ENCODE results near the gene ZNF503. TPM values are rescaled to one million over a fixed set of nuclear protein-coding genes. Genes with fewer than 3 reads are reported as not detected.

The ZNF503 gene
- total RNA-seq, 1 donor from 2014 or later = 8.9 TPM

DNA sequence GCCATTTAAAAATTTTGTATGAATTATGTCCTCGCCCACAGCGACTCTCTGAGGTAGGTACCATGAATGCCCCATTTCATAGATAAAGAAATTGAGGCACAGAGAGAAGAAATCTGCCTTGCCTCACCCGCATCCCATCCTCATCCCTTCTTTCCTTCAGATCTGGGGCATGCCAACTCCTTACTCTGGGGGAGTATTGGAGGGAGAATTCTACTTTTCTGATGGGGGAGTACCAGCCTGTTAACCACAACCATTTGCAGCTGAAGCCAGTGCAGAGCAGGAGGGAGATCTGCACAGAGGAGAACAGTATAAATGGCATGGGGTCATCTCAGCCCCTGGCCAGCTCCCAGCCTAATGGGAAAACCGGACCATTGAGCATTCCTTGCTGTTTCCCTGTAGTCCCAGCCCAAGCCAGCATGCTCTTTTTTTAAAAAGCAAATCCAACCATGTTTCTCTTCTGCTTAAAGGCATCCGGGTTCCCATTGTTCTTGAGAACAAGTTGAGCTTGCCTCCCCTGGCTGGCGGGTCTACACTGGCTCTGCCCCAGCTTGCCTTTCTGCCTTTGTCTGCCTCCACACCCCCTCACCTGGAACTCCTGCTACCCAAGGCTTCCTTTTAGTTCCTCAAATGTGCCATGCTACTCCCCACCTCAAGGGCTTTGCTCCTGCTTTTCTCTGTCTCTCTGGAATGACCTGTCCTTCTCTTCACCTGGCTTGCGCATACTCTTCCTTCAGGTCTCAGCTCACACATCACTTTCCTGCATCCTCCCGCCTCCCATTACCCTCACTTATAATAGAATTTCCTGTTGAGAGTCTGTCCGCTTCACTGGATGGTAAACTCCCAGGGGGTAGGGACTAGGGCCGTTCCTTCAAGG lies 8.8 kb upstream of the ZNF503 start:
- H3K4me3 Mint-ChIP-seq (ENCODE audit: unreplicated experiment) = peak overlapping the region; percentile 81
- H3K27me3 Mint-ChIP-seq (ENCODE audit: unreplicated experiment) = peaks cover 20% of the 10 kb centered on the region
- no peak for DNase-seq (ENCODE audit: low spot score)
- TF ChIP-seq, protein P1, sequence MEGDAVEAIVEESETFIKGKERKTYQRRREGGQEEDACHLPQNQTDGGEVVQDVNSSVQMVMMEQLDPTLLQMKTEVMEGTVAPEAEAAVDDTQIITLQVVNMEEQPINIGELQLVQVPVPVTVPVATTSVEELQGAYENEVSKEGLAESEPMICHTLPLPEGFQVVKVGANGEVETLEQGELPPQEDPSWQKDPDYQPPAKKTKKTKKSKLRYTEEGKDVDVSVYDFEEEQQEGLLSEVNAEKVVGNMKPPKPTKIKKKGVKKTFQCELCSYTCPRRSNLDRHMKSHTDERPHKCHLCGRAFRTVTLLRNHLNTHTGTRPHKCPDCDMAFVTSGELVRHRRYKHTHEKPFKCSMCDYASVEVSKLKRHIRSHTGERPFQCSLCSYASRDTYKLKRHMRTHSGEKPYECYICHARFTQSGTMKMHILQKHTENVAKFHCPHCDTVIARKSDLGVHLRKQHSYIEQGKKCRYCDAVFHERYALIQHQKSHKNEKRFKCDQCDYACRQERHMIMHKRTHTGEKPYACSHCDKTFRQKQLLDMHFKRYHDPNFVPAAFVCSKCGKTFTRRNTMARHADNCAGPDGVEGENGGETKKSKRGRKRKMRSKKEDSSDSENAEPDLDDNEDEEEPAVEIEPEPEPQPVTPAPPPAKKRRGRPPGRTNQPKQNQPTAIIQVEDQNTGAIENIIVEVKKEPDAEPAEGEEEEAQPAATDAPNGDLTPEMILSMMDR (IDR thresholded peaks at IDR 0.05; ENCODE audit: unreplicated experiment) = no peak
- H3K27ac Mint-ChIP-seq (ENCODE audit: unreplicated experiment) = no peak overlapping the region
- no peaks in the 10 kb centered on the region for H3K9me3 Mint-ChIP-seq (ENCODE audit: unreplicated experiment)
- no peaks in the 10 kb centered on the region for H3K36me3 Mint-ChIP-seq (ENCODE audit: low read depth, unreplicated experiment)
- peaks cover 29% of the 10 kb centered on the region for H3K4me1 Mint-ChIP-seq (ENCODE audit: unreplicated experiment)

DNA sequence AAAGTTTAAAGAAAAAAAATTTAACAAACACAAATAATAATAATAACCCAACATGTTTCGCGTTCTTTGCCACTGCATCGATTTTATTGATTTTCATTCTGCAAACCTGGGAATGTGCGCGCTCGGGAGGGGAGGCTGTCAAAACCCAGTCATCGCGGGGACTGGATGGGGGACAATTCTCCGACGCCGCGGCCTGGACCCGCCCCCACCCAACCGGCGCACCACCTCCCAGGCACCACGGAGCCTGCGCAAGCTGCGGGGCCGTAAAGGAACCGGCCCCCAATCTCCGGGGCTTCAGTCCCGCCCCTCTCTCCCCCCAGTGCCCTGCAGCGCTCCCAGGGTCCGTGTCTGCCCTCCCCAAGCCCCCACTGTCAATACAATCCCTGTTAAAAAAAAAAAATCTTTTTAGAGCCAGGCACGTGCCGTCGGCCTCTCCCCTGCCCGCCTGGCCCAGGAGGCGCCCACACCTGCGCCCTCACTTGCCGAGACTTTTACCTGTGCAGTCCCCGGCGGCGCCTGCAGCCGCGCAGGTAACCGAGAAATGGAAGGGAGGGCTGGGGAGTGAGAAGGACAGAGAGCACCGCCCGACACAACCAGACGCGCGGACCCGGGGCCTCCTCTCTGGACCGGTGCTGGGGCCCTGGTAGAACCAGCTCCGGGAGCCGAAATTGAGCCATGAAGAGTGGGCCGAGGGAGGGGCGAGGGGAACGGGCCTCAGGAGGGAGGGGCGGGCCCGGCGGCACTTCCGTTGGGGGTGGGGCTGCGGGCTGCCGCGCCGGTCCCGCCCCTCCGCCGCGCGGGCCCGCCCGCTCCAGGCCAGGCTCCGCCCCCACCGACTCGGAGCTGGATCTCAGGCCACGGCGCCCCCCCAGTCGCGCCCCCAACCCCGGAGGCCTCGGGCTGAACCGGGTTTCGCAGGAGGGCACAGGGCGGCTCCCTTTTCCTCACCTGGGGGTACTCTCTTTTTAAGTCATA lies 7.6 kb upstream of the ZNF503 start:
- H3K9me3 Mint-ChIP-seq (ENCODE audit: unreplicated experiment) = no peaks in the 10 kb centered on the region
- no peaks in the 10 kb centered on the region for H3K36me3 Mint-ChIP-seq (ENCODE audit: low read depth, unreplicated experiment)
- DNase-seq (ENCODE audit: low spot score) = peak; percentile 70
- peak overlapping the region; percentile 89 for H3K4me3 Mint-ChIP-seq (ENCODE audit: unreplicated experiment)
- peaks cover 18% of the 10 kb centered on the region for H3K27me3 Mint-ChIP-seq (ENCODE audit: unreplicated experiment)
- H3K27ac Mint-ChIP-seq (ENCODE audit: unreplicated experiment) = no peak overlapping the region
- TF ChIP-seq, protein P1 (IDR thresholded peaks at IDR 0.05; ENCODE audit: unreplicated experiment) = no peak
- H3K4me1 Mint-ChIP-seq (ENCODE audit: unreplicated experiment) = peaks cover 29% of the 10 kb centered on the region

DNA sequence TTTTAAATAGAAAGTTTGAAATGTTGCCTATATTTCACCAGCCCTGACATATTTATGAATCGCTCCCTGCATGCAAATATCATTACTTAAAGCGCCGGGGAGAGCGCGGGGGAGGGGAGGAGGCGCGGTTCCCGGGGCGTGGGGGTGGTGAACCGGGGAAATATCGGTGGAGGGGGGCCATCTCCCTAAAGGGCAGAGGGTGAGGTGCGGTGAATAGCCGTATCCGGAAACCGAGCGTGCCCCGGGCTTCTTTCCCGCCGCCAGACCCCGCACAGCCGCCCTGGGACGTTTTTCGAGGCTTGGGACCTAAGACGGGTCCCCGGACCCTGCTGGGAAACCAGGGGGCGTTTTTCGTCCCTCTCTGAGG lies 6.9 kb upstream of the ZNF503 start:
- H3K27ac Mint-ChIP-seq (ENCODE audit: unreplicated experiment) = no peak overlapping the region
- DNase-seq (ENCODE audit: low spot score) = no peak
- H3K9me3 Mint-ChIP-seq (ENCODE audit: unreplicated experiment) = no peaks in the 10 kb centered on the region

DNA sequence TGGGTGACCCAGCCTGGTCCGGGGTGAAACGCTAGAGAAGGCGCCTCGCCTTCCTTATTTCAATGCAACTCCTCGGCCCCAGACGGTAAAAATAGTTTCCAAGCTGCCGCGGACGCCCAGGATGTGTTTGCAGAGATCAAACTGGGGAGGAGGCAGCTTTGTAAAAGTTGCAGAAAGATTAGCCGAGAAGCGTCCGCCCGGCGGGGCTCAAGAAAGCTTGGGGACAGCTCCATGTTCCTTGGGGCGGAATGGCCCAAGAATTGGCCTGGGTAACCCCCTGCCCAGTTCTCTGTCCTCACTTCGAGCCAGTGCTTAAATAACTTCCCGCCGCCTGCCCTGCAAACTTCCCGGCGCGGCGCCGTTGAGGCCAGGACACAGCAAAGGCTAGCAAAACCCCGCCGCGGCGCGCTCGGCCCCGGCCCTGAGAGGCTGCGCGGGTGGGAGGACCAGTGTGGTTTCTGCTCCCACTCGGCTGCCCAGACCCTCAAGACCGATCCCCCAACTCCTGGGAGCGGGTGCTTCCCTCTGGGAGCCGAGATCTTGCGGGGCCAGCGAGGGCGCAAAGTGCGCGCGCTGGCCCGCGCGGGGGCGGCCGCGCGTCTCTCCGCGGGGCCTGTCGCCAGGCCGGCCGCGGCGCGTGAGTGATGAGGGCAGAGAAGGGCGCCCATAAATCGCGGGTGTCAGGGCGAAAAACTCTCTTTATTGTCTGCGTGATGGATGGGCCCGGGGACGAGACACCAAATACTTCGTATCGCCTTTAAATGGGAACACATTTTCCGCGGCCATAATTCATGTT lies 6.3 kb upstream of the ZNF503 start:
- Mint-ChIP-seq H3K9me3 (ENCODE audit: unreplicated experiment) (no peaks in the 10 kb centered on the region), H3K36me3 (ENCODE audit: low read depth, unreplicated experiment) (no peaks in the 10 kb centered on the region), H3K4me1 (ENCODE audit: unreplicated experiment) (peaks cover 37% of the 10 kb centered on the region), H3K27me3 (ENCODE audit: unreplicated experiment) (peaks cover 20% of the 10 kb centered on the region), H3K27ac (ENCODE audit: unreplicated experiment) (no peak overlapping the region), H3K4me3 (ENCODE audit: unreplicated experiment) (peak overlapping the region; percentile 89)
- TF ChIP-seq, protein P1 (IDR thresholded peaks at IDR 0.05; ENCODE audit: unreplicated experiment) = no peak
- peak; percentile 65 for DNase-seq (ENCODE audit: low spot score)

More for the DNA sequence above, 6.9 kb upstream of the ZNF503 start:
- Mint-ChIP-seq H3K27me3 (ENCODE audit: unreplicated experiment) (peaks cover 22% of the 10 kb centered on the region), H3K4me3 (ENCODE audit: unreplicated experiment) (peak overlapping the region; percentile 89), H3K4me1 (ENCODE audit: unreplicated experiment) (peaks cover 33% of the 10 kb centered on the region), H3K36me3 (ENCODE audit: low read depth, unreplicated experiment) (no peaks in the 10 kb centered on the region)
- TF ChIP-seq, protein P1 (IDR thresholded peaks at IDR 0.05; ENCODE audit: unreplicated experiment) = no peak
